Omental fat pad (tissue), 4 donors: Measurements from ENCODE around the gene NOC2L. TPM values are rescaled to one million over a fixed set of nuclear protein-coding genes. Genes with fewer than 3 reads are reported as not detected.

ENCODE experiments used
- ATAC-seq: fragments of 150-250 bp; one replicate; pipeline ENCODE4 v1.9.1; 2016; ENCODE audit warnings: mild to moderate bottlenecking, moderate library complexity; ENCODE audit not compliant: low FRiP score
- DNase-seq: peaks from one replicate; pipeline ENCODE4 v3.0.0-alpha.2; 2019; ENCODE audit warnings: low spot score
- CTCF ChIP-seq, 3 donors: fragments of 450-650 bp; IDR thresholded peaks; one replicate each; pipeline ENCODE4 v1.5.1; 2016 to 2017; ENCODE audit warnings: antibody characterized with exemption in 3 of 3, mild to moderate bottlenecking in 3 of 3, moderate library complexity in 2 of 3
- total RNA-seq, 4 donors: library from RNA; depleted of rRNA; stranded (reverse); fragments of >200 nt; gene quantifications; one replicate each; pipeline ENCODE4 v1.1.0, GENCODE V29; 2016

NOC2L gene
- total RNA-seq, 4 donors from 2014 or later, result 29.2 to 63.5 (median 31.3) TPM

- no peak for TF ChIP-seq CTCF (IDR thresholded peaks at IDR 0.05)
- DNase-seq (no peak), ATAC-seq (no peak)
Observed at GRCh38 chr1:1003618-1004419, 44.8 kb upstream of the NOC2L start.

DNA sequence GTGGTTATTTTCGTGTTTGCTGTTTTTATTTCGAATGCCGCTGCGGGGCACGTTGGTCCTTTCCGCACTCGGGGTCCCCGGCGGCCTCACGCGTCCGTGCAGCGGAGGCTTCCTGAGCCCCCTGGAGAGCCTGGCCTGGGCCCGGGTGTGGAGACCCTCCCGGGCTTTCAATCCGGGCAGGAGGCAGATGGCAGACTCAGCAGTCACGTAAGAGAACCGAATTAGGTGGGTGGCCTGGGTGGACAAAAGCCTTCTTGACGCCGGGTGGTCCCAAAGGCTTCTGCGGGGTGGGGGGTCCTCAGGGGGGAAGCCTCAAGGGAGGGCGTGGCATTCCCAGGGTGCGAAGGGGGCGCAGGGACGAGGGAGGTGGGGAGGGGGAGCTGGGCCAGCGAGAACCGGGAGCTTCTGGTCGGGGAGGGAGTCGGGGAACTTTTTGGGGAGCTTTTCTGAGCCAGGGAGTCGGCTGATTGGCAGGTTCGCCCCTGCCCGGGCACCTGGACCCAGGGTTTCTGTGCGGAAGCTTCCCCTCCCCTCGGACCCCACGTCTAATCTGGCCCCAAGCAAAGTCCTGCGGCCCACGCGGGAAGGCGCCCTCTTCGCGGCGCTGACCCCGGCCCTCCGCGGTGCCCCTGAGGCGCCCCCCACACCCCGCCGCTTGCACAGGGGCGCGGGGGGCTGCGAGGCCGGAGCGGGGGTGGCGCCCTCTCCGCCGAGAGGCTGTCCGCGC lies 42.2 kb upstream of the NOC2L start:
- TF ChIP-seq CTCF (IDR thresholded peaks at IDR 0.05), result no peak
- DNase-seq (no peak), ATAC-seq (no peak)

- TF ChIP-seq CTCF (IDR thresholded peaks at IDR 0.05), result no peak
- ATAC-seq (peak; percentile 70), DNase-seq (peak; percentile 66)
Observed at GRCh38 chr1:1000357-1001056, 41.5 kb upstream of the NOC2L start.

- peak; percentile 77 for ATAC-seq
- TF ChIP-seq CTCF (IDR thresholded peaks at IDR 0.05), result no peak
- peak; percentile 63 for DNase-seq
Observed at GRCh38 chr1:999725-1000356, 40.8 kb upstream of the NOC2L start, which contains the start of gene HES4. Gene HES4 (minus strand): TSS chr1:1000097. CDS start chr1:999973, 124 bp downstream.

- DNase-seq (no peak), ATAC-seq (no peak)
- TF ChIP-seq CTCF (IDR thresholded peaks at IDR 0.05), result no peak
Observed at GRCh38 chr1:998995-999724, 40.1 kb upstream of the NOC2L start.

GRCh38 chr1:998745-998994 lies 39.6 kb upstream of the NOC2L start:
- ATAC-seq, result no peak
- TF ChIP-seq CTCF (IDR thresholded peaks at IDR 0.05), result no peak

More at GRCh38 chr1:998745-998994, 39.6 kb upstream of the NOC2L start:
- DNase-seq, result no peak
